Caco-2 (cell line): ENCODE measurements around the gene NPHS2. TPM values are rescaled to one million over a fixed set of nuclear protein-coding genes. Genes with fewer than 3 reads are reported as not detected.

Experiments
- Bru-seq: library from RNA; stranded (reverse); fragments of 400-500 nt; gene quantifications from one replicate; lab custom pipeline; 2021; lab: Mats Ljungman, UMichigan
- BruChase-seq, 2 experiments: library from RNA; stranded (reverse); fragments of 400-500 nt; gene quantifications; one replicate each; lab custom pipeline; 2021; lab: Mats Ljungman, UMichigan
- BruUV-seq: library from RNA; stranded (reverse); fragments of 400-500 nt; replicated peaks from 2 replicates; lab custom pipeline; 2021; lab: Mats Ljungman, UMichigan
- CTCF ChIA-PET: fragments of 300-600 bp; sonication (Branson Sonifier 250); formaldehyde crosslinking; loops from one replicate; lab custom pipeline; 2022; ENCODE audit warnings: antibody characterized with exemption; lab: Charles Lee
- POLR2A ChIA-PET: fragments of 300-600 bp; sonication (Branson Sonifier 250); formaldehyde crosslinking; loops from one replicate; lab custom pipeline; 2022; ENCODE audit warnings: antibody characterized with exemption; lab: Charles Lee
- DNase-seq, 2 experiments: peaks; one replicate each; pipeline versions ENCODE4 v3.0.0 to v3.0.0-alpha.2; 2020 to 2022
- H3K27me3 ChIP-seq: replicated peaks from 2 replicates; pipeline ENCODE4 v1.6.0; 2011; ENCODE audit warnings: low read length; ENCODE audit not compliant: control insufficient read depth, insufficient read depth
- H3K36me3 ChIP-seq: 2 replicates; pipeline ENCODE4 v1.5.1; 2011; ENCODE audit warnings: low read length; ENCODE audit not compliant: control insufficient read depth, insufficient read depth
- H3K4me1 ChIP-seq: fragments of 250-450 bp; sonication (Bioruptor Pico); 2 replicates; pipeline ENCODE4 v1.5.1; 2020; ENCODE audit warnings: mild to moderate bottlenecking
- H3K4me3 ChIP-seq: 2 replicates; pipeline ENCODE4 v1.5.1; 2011; ENCODE audit warnings: low read depth, mild to moderate bottlenecking, control low read depth, low read length
- H3K9me3 ChIP-seq: fragments of 250-450 bp; sonication (Bioruptor Pico); 2 replicates; pipeline ENCODE4 v1.5.1; 2020; ENCODE audit warnings: mild to moderate bottlenecking, moderate library complexity
- H3K27ac Mint-ChIP-seq: one replicate; pipeline ENCODE4 v1.8.0; 2022; ENCODE audit warnings: mixed read lengths; ENCODE audit not compliant: unreplicated experiment
- H3K27me3 Mint-ChIP-seq: one replicate; pipeline ENCODE4 v1.8.0; 2022; ENCODE audit warnings: mixed read lengths; ENCODE audit not compliant: insufficient read depth, unreplicated experiment
- H3K36me3 Mint-ChIP-seq: one replicate; pipeline ENCODE4 v1.8.0; 2022; ENCODE audit warnings: mild to moderate bottlenecking, mixed read lengths; ENCODE audit not compliant: insufficient read depth, unreplicated experiment
- H3K4me1 Mint-ChIP-seq: one replicate; pipeline ENCODE4 v1.8.0; 2022; ENCODE audit warnings: low read depth, mixed read lengths; ENCODE audit not compliant: unreplicated experiment
- H3K4me3 Mint-ChIP-seq: one replicate; pipeline ENCODE4 v1.8.0; 2022; ENCODE audit warnings: mild to moderate bottlenecking, moderate library complexity, mixed read lengths; ENCODE audit not compliant: unreplicated experiment
- H3K9me3 Mint-ChIP-seq: one replicate; pipeline ENCODE4 v1.8.0; 2022; ENCODE audit warnings: mixed read lengths; ENCODE audit not compliant: unreplicated experiment
- intact Hi-C: fragments of 100-400 bp; cut with micrococcal nuclease; formaldehyde crosslinking; loops from one replicate; pipeline ENCODE4 v1.10.0; 2022; ENCODE audit not compliant: unreplicated experiment
- long read RNA-seq: library from polyadenylated mRNA; stranded (forward); transcript quantifications from one replicate; pipeline ENCODE4 v2.0.0, GENCODE V29; 2022
- total RNA-seq: library from RNA; stranded (reverse); gene quantifications from 2 replicates; pipeline ENCODE4 v1.2.3, GENCODE V29; 2022
- TF ChIP-seq, protein P1 (sequence below), 2 experiments: fragments of 200-600 bp in 1 of 2; IDR thresholded peaks; 1 replicate in 1 of 2; 2 replicates in 1 of 2; pipeline versions ENCODE4 v1.5.1 to v1.8.0; 2011 to 2022; ENCODE audit warnings: antibody characterized with exemption in 1 of 2, control low read depth in 1 of 2, inconsistent platforms in 1 of 2, low read depth in 1 of 2, low read length in 1 of 2, mild to moderate bottlenecking in 1 of 2, moderate library complexity in 1 of 2; ENCODE audit not compliant: insufficient read depth in 1 of 2, severe bottlenecking in 1 of 2, unreplicated experiment in 1 of 2

The NPHS2 gene
- not detected in 2 replicates for total RNA-seq
- Bru-seq, nascent RNA = not detected
- not detected for BruChase-seq, experiment 1, labeled RNA remaining after a 2-hour chase
- percentile 4 among the genes with signal in this experiment for BruChase-seq, experiment 2, labeled RNA remaining after a 6-hour chase
- long read RNA-seq = 0 reads

GRCh38 chr1:179575497-179576314 lies at the start of gene NPHS2:
Gene NPHS2 (minus strand): TSS chr1:179575948. CDS start chr1:179575864, 84 bp downstream.
- Mint-ChIP-seq H3K4me3 (peak within 1 kb of the TSS; percentile 42), H3K4me1 (no peaks in the 10 kb centered on the region), H3K9me3 (no peaks in the 10 kb centered on the region), H3K27ac (no peak within 1 kb of the TSS), H3K36me3 (no peaks in the 10 kb centered on the region), H3K27me3 (peaks cover 20% of the 10 kb centered on the region)
- H3K36me3 ChIP-seq = no peaks in the 10 kb centered on the region
- no TSS peak for BruUV-seq
- H3K4me1 ChIP-seq = no peaks in the 10 kb centered on the region
- no peak for DNase-seq
- H3K9me3 ChIP-seq = no peaks in the 10 kb centered on the region
- CTCF ChIA-PET = interaction anchor here (0.6 to 1.0 kb wide), 2 partner anchors 131 to 239 kb away, joined by 3 to 5 read pairs; no protein-coding TSS in a partner anchor
- no peak within 1 kb of the TSS for H3K4me3 ChIP-seq
- POLR2A ChIA-PET = no interaction called here
- intact Hi-C loops = no loop called here
- no peaks in the 10 kb centered on the region for H3K27me3 ChIP-seq
- TF ChIP-seq, protein P1, sequence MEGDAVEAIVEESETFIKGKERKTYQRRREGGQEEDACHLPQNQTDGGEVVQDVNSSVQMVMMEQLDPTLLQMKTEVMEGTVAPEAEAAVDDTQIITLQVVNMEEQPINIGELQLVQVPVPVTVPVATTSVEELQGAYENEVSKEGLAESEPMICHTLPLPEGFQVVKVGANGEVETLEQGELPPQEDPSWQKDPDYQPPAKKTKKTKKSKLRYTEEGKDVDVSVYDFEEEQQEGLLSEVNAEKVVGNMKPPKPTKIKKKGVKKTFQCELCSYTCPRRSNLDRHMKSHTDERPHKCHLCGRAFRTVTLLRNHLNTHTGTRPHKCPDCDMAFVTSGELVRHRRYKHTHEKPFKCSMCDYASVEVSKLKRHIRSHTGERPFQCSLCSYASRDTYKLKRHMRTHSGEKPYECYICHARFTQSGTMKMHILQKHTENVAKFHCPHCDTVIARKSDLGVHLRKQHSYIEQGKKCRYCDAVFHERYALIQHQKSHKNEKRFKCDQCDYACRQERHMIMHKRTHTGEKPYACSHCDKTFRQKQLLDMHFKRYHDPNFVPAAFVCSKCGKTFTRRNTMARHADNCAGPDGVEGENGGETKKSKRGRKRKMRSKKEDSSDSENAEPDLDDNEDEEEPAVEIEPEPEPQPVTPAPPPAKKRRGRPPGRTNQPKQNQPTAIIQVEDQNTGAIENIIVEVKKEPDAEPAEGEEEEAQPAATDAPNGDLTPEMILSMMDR (IDR thresholded peaks at IDR 0.05; ENCODE audit: insufficient read depth in 1 of 2, low read depth in 1 of 2, low read length in 1 of 2, severe bottlenecking in 1 of 2, unreplicated experiment in 1 of 2) = no peak

GRCh38 chr1:179612361-179612760 lies 36.6 kb upstream of the NPHS2 start:
- no peaks in the 10 kb centered on the region for H3K4me1 Mint-ChIP-seq
- no peak overlapping the region for H3K27ac Mint-ChIP-seq
- intact Hi-C loops = no loop called here
- no peaks in the 10 kb centered on the region for H3K9me3 Mint-ChIP-seq
- no peaks in the 10 kb centered on the region for H3K36me3 ChIP-seq
- no peaks in the 10 kb centered on the region for H3K36me3 Mint-ChIP-seq
- TF ChIP-seq, protein P1 (IDR thresholded peaks at IDR 0.05; ENCODE audit: insufficient read depth in 1 of 2, low read depth in 1 of 2, low read length in 1 of 2, severe bottlenecking in 1 of 2, unreplicated experiment in 1 of 2) = no peak
- CTCF ChIA-PET = no interaction called here
- no TSS peak for BruUV-seq
- no peak overlapping the region for H3K4me3 Mint-ChIP-seq
- DNase-seq = no peak
- POLR2A ChIA-PET = no interaction called here
- H3K4me3 ChIP-seq = no peak overlapping the region
- H3K27me3 Mint-ChIP-seq = peaks cover 12% of the 10 kb centered on the region
- H3K4me1 ChIP-seq = no peaks in the 10 kb centered on the region
- no peaks in the 10 kb centered on the region for H3K9me3 ChIP-seq
- no peaks in the 10 kb centered on the region for H3K27me3 ChIP-seq

DNA sequence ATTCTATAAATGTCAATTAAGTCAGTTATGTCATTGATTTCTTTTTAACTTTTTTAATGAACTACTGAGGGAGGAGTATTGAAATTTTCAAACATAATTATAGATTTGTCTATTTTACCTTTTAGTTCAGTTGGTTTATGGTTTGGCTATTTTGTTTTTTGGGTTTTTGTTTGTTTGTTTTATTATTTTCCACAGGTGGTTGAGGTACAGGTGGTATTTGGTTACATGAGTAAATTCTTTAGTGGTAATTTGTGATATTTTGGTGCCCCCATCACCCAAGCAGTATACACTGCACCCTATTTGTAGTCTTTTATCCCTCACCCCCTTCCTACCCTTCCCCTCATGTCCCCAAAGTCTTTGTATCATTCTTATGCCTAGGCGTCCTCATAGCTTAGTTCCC lies 25.3 kb upstream of the NPHS2 start:
- TF ChIP-seq, protein P1 (IDR thresholded peaks at IDR 0.05; ENCODE audit: insufficient read depth in 1 of 2, low read depth in 1 of 2, low read length in 1 of 2, severe bottlenecking in 1 of 2, unreplicated experiment in 1 of 2) = no peak
- Histone ChIP-seq H3K9me3 (no peaks in the 10 kb centered on the region), H3K4me3 (no peak overlapping the region), H3K4me1 (no peaks in the 10 kb centered on the region), H3K36me3 (no peaks in the 10 kb centered on the region), H3K27me3 (no peaks in the 10 kb centered on the region)
- no peak for DNase-seq
- no peak overlapping the region for H3K4me3 Mint-ChIP-seq
- BruUV-seq = no TSS peak
- peaks cover 7% of the 10 kb centered on the region for H3K4me1 Mint-ChIP-seq
- ChIA-PET POLR2A (no interaction called here), CTCF (no interaction called here)
- no peaks in the 10 kb centered on the region for H3K36me3 Mint-ChIP-seq
- H3K27ac Mint-ChIP-seq = no peak overlapping the region
- intact Hi-C loops = no loop called here
- H3K27me3 Mint-ChIP-seq = peaks cover 13% of the 10 kb centered on the region
- H3K9me3 Mint-ChIP-seq = peaks cover 21% of the 10 kb centered on the region
